ENCODE results near the gene ARHGEF28.

Gene ARHGEF28

DNA sequence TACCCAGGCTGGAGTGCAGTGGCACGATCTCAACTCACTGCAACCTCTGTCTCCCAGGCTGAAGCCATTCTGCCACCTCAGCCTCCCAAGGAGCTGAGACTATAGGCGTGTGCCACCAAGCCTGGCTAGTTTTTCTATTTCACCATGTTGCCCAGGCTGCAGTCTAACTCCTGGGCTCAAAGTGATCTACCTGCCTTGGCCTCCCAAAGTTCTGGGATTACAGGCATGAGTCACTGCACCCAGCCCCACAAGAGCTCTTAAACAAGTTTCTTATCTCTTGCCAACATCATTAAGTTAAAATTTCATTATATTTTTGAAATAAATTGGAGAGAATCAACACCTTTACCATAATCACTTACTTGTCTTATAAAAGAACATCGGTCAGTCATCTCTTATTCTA is 280.3 kb downstream of the ARHGEF28 start:
- no peak for DNase-seq

DNA sequence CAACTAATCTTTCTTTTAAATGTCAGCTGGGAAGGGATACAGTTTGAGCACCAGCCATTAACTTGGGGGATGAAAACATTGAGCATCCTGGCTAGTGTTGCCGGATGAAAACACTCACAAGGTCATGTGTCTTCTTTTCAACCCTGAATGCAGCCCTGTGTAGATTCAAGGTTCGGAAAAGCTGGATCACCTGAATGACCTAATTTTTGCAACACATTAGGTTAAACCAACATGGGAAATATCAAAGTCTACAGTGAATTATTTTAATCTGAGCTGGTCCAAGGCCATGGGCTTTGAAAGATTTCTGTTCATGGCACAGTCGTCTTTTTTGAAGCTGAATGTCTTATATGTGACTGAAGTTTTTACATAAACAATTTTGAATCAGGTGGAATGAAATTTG is 281.2 kb downstream of the ARHGEF28 start:
- DNase-seq, result no peak

DNA sequence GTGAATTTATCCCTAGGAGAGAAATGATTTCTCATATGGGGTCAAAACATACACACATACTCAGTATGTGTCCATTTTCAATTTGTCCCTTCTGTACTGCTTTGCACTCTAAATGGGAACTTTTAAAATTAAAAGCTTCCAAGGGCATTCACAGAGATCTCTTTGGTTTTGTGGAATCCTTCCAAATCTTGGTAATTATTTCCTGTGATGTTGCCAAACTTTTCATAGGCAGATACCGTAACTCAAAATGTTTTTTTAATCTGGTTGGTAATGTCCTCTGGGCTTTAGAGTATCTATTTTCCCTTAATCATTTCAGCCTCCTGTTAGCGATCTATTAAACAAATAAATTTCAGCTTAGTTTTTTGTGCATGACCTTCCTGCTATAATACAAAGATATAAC is 282.4 kb downstream of the ARHGEF28 start:
- no peak for DNase-seq

DNA sequence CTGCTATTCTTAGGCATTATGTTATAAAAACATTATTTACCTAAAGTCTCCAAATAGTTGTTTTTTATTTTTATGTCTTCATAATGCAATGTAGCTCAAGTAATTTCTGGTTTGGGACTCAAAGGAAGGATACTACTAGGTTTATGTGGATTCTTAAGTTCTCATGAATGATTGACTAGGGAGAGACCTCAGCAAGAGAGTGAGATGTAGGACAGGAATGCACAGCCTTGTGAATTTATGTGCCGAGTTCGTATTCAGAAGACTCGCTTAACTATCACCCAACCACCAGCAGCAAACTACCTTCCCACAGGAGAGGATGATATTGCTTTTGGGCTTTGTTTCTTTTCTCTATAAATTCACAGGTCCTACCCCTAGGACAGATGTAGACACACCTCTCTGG is 282.9 kb downstream of the ARHGEF28 start:
- no peak for DNase-seq

DNA sequence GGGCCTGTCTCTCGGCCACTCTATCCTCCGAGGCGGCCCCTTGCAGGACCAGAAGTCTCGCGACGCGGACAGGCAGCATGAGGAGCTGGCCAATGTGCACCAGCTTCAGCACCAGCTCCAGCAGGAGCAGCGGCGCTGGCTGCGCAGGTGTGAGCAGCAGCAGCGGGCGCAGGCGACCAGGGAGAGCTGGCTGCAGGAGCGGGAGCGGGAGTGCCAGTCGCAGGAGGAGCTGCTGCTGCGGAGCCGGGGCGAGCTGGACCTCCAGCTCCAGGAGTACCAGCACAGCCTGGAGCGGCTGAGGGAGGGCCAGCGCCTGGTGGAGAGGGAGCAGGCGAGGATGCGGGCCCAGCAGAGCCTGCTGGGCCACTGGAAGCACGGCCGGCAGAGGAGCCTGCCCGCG is 283.5 kb downstream of the ARHGEF28 start:
- DNase-seq, result no peak

DNA sequence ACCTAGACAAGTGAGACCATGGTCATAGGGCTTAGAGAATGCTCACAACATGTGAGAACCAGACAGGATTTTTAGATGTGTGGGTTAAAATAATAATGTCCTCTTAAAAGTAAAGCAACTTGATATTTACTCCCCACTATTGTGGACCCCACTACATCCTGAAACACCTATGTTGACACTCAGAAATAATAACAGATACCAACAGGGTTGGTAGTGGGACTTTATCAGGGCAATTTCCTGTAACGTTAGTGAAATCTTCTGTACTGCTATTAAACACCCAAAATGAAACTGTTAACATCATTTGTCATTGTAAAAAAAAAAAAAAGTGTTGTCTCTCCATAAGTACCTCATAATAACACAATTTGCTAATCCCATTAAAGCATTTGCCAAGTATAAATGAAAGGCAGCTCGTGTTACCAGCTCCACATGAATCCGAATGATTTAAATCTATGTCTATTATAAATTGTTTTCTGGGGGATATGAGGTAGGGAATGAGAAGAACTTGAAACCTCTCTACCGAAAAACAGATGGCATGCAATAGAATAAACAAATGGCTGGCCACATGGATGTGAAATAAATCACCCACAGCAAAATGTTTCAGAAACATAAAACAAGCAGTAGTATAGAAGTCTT is 285.9 kb downstream of the ARHGEF28 start:
- DNase-seq, result peak; percentile 26 to 76 (median 38)

DNA sequence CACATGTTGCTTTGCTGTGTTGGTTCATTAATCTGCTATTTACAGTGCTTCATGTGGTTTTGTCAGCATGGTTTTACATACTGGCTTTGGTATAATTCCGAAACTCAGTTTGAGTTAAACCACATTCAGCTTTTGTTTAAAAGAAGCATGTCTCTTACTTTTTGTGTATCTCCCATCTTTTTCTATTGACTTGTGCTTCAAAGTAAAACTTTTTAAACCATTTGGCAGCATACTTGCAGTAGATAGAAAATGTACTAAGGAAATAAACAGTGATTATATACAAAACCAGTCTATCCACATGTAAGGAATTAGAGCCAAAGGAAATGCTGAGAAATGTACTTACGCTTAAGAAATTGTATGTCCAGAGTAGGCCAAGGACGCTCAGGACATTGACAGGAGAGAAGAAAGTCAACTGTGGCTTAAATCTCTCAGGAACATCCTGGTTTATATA is 286.9 kb downstream of the ARHGEF28 start:
- DNase-seq, result peak in 1 of 3 experiments; percentile 13

DNA sequence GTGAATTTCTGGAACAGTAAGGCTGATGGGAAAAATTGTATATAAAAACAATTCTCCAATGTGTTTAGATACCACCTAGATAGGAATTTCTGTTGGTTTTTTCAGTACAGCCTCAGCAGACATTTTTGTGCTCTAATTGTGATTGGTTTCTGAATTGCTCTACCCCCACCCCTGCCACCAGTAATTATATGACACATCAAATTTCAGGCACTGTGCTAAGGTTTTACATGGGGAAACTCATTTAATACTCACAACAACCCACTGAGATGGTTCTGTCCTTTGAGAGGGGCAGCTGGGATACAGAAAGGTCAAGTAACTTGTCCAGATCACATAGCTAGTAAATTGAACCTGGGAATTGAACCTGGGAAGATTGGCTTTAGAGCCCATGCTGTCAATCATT is 288.0 kb downstream of the ARHGEF28 start:
- DNase-seq, result peak in 1 of 3 experiments; percentile 2

DNA sequence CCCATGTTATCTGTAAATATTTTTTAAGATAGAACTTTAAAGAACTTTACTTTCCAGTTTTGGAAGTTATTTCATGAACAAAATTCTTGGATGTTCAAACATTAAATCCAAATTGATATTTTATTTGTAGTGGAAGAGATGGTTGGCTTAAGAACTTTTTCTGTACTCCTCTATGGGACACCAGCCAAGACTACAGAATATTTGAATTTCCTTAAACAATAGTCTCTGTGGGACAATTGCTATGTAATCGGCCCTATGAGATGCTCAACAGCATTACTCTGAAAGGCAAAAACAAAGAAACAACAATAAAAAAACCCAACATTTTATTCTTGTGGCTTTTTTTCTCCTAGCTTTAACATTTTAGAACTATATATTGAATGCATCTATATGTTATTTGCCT is 289.3 kb downstream of the ARHGEF28 start:
- DNase-seq, result no peak

DNA sequence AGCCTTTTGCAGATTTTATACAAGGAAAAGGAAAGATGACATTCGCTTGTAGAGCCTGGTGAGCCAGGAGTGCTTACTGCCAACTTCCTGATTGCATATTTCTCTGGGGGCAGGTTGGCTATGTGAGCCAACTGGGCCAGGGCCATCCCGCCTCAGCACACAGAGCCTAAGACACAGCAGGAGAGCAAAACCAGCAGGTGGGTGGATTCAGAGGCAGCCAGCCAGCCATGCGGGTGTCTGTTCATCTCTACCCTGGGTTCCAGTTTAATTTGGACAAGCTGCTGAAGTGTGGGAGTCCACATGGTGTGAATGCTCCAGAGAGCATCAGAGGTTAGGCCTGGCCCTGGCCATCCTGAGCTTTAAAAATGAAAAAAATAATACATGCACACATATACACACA is 291.4 kb downstream of the ARHGEF28 start:
- no peak for DNase-seq

DNA sequence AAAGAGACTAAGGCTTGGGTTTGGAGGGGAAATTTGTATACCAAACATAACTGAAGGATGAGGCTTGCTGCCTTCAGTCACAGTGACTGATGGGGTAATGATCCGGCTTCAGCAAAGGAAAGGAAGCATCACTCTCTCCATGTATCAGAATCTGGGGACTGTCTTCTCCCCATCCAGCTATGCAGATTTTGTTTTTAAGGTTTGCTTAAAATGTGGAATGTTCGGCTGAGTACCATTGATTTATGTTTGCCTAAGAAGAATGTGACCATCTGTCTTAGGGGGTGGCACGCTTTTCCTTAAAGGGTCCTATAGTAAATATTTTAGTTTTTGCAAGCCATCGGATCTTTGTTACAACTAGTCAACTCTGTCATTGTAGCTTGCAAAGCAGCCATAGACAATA is 291.9 kb downstream of the ARHGEF28 start:
- no peak for DNase-seq

DNA sequence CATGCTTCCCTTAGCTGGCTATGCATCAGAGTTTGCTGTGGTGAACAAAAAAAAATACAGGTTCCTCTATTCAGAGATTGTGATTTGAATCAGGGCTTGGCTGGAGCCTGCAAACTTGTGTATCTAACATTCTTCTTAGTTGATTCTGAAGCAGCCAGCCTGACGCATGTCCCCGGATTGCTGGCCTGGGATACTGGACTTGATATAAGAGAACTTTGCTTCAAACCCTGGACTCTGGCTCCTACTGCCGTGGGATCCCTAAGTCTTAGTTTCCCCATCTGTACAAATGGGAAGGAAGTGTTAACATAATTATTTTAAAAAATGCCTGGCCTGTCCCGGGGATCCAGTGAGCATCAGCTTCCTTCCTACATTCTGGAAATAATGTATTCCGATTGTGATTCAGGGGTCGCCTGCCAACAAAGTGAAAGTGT is 292.8 kb downstream of the ARHGEF28 start:
- DNase-seq, result no peak

DNA sequence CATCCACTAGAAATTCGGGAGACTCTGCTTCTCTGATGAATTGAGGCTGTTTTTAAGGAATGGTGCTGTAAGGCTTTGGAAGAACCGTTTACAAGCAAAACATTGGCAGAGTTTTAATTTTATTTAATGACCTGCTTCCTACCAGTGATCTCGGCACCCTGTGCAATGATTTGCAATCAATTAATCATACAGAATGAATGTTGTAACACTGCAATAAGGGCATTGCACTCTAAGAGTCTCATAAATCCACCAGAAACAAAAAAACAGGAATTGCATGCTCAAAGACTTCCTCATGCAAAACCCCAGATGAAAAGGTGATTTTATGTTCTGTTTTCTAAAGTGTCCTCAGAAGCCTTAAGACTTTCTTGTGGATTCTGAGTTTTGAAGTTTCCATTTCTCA is 295.7 kb downstream of the ARHGEF28 start:
- no peak for DNase-seq

DNA sequence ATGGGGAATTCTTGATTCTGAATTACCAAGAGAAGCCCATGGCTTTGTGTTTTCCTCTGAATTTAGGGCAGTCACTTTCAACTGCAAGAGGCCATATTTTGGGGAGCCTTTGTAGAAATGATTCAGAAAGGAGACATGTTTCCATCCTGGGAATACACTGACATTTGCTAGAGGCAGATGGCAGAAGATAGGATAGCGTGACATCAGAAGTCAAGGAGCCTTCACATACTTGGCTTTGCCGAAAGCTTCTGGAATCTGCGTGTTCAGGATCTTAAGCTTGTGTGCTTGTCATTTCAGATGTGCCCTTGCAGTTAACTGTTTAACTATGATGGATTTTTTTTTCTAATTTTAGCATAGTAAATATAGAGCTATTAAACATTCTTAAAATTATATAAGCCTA is 296.2 kb downstream of the ARHGEF28 start:
- DNase-seq, result no peak

DNA sequence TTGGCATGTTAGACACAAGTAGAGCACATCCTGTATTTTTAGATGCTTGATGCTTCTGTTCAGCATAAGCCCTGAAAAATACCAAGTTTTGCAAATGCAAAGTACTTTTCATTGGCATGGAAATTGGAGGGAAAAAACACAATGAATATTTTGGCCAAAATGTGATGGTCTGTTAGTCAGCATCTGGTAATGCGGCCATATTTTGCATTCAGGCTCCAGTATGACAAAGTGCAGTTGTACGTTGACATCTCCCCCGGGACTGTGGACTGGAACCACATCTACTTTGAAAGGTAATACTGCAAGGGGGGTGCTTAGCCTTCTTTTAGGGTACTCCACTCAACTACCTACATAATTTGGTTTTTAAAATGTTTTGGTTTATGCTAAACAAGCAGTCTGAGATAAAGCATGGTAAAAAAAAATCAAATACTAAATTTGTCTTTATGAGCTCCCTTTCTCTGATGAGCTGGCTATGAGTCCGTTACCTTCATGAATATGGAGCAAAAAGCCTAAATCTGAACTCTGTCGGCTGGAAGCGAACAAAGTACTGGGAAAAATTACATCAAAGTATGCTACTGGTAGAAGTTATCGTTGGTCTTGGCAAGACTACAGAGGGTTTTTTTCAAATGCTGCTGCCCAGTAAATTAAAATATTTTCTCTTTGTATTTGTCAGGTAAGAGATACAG is 297.0 kb downstream of the ARHGEF28 start:
- DNase-seq, result no peak

DNA sequence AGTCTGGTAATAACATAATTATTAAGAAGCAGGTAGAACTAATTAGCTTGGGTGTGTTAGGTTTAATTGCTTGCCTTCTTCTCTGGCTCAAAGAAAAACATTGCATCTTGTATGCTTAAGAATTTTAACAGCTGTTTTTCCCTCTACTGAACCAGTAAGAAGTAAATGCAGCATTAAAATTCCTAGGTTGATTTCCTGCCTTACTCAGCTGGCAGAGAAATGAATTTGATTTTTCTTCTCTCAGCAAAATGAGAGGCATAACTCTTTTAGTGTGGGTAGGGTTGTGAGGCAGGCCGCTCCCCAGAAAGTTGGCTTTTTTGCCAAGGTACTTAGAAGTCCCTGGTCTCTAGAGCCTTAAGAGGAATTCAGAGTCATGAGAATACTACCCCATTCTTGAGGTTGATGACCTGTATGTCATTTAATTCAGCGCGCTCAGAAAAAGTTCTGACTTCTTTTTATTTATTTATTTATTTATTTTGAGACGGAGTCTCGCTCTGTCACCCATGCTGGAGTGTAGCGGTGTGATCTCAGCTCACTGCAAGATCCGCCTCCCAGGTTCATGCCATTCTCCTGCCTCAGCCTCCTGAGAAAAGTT is 302.6 kb downstream of the ARHGEF28 start:
- no peak for DNase-seq

DNA sequence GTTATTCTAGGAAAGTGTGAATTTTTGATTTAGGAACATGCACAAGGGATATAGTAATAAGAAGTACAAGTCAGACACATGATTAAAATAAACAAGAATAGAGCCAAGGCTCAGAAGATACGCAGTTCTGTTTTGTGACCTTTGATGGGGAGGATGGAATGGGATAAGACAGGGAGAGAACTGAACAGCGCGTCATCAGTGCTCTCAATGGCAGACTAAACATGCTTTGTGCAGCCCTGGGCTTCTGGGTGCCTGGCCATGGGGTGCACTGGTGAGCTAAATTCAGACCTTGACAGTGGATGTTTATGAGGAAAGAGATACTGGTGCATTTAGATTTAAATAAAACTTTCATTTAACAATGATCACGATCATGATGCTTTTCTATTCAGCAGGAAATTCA is 309.7 kb downstream of the ARHGEF28 start:
- DNase-seq, result no peak

DNA sequence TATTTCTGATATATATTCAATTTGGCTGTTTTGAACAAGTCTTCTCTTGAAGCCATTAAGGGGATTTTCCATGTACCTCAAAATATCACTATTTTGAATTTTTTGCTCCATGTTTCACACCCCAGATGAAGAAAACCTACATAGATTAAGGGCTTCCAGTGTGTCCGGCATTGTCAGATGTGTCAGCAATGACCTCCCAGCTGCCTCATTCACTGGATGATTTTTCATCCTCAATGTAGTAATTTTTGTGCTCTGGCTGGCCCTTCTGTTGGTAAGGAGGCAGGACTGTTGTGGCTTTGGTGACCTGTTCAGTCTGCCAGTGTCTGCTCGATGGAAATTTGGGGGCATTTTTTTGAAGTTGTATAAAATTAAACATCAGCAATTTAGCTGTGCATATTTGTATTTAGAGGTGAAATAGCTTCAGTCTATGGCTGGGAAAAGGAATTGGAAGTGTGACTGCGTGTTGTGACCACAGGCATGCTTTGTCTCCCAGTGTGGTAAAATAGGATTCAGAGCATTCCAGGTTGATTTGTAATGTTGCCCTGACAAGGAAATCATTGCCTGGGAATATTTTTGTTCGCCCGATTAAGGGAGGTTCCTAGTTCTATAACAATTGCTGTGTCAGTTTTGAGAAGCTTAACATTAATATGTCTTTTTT is 312.4 kb downstream of the ARHGEF28 start:
- DNase-seq, result no peak

DNA sequence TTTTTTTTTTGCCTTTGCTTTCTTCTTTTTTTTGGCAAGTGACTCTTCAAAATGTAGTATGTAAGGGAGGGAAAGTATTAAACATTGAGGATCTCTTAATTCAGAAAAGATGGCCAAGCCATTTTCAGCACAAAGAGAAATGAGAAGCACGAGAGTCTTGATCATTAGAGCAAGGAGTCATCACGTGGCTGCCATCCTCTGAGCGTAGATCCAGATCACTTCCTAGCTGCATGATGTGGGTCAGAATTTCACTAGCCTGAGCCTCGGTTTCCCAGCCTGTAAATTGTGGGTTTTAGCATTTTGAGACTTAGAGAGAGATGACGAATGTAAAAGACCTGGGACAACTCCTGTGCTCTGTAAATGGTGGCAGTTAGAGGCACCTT is 312.9 kb downstream of the ARHGEF28 start:
- no peak for DNase-seq

DNA sequence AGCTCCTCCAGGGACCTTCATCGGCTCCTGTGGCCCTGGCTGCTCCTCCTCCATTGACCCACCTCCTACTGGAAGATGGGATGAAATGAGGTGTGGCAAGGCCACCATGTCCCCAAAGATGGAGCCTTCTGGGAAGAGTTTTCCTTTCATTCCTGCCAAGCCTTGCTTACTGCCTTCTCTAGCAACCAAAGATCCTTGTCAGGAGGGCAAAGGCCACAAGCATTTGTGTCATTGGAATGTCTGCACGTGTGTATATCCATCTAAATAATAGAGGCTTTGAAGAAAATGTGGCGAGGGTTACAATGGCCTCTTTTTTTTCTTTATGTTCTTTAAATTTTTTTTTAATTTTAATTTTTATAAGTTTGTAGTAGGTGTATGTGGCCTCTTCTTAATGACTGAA is 313.6 kb downstream of the ARHGEF28 start:
- DNase-seq, result no peak

DNA sequence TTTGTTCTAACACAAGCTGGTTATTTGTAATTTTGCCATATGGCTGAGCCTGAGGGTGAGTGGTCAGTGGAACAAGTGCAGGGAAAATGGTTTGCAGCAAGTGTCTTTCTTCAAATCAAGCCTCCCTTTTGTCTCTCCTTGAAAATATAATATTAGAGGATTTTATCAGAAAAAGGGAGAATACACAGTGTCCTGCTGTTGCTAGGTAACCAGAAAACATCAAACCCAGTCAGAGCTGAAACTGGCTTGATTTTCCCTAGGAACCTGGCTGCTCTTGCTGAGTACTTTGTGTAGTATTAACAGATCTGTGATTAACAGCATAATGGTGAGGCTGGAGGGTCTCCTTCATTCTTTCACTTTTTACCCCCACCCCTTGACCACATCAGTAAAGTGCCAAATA is 314.0 kb downstream of the ARHGEF28 start:
- DNase-seq, result no peak

DNA sequence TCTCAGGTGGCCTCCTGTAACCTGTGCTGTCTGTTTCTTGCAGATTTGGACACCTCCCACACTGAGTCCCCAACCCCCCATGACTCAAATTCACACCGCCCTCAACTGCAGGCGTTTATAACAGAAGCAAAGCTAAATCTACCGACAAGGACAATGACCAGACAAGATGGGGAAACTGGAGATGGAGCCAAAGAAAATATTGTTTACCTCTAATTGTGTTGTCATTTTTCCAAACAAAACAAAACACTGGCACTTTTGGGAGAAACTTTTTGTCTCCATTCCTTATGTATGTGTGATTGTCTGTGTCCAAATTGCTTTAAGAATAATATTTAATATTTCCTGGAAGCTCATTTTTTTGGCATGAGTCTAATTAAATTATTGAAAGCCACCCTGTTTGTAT is 314.8 kb downstream of the ARHGEF28 start:
- DNase-seq, result no peak

DNA sequence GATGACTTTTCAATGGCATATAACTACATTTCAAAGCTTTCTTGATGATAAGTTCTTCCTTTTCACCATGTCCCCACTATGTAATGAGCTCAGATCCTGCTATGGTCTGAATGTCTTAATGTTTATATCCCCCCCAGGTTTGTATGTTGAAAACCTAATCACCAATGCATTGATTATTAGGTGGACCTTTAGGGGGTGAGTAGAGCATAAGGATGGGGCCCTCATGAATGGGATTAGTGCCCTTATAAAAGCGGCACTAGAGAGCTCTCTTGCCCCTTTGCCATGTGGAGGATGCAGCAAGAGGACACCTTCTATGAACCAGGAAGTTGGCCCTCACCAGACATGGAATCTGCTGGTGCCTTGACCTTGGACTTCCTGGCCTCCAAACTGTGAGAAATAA is 316.8 kb downstream of the ARHGEF28 start:
- DNase-seq, result no peak

DNA sequence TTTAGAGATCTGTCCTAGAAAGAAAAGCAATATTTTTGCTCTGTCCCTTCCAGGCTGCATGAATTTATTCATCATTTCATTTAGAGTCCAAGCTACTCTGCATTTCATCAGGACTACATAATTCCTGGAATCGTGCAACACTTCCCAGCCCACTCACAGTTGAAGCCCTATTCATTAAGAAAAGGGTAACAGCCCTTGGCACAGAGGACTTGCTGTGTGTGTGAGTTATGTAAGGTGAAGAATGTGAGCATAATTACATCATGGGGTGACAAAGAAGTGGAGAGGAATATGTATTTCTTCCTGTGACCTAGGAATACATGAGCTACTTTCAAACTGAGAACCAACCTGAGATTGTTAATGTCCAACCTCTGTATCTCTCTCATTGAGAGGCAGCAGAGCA is 317.4 kb downstream of the ARHGEF28 start:
- DNase-seq, result no peak

All from NCI-H1417 (cell line).